NCI-H69 (cell line): Measurements from ENCODE around the gene MUC5AC.

ENCODE experiments used
- DNase-seq: peaks from one replicate; lab custom pipeline; 2025; lab: John Stamatoyannopoulos, UW

MUC5AC gene

DNA sequence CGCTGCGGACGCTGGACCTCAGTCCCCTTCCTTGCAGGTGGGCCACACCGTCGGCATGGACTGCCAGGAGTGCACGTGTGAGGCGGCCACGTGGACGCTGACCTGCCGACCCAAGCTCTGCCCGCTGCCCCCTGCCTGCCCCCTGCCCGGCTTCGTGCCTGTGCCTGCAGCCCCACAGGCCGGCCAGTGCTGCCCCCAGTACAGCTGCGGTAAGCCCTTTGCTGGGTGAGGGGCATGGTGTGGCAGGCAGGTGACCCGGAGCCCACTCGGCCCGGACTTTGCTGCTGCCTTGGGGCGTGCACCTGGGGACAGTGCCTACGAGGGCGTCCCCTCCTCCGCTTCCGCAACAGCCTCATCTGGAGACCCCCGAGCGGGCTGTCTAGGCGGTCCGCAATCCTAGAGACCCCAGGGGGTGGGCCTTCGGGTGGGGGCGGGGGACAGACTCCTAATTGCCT lies 39.7 kb downstream of the MUC5AC start:
- DNase-seq: no peak

GRCh38 chr11:1197886-1198560 lies 40.3 kb downstream of the MUC5AC start:
- no peak for DNase-seq

- peak; percentile 21 for DNase-seq
These were observed 40.9 kb downstream of the MUC5AC start for GRCh38 chr11:1198561-1199240.

GRCh38 chr11:1199241-1199750 lies 41.5 kb downstream of the MUC5AC start:
- DNase-seq: no peak

- DNase-seq: peak; percentile 51
These were observed 42.2 kb downstream of the MUC5AC start for GRCh38 chr11:1199751-1200610.

- no peak for DNase-seq
These were observed 42.9 kb downstream of the MUC5AC start for GRCh38 chr11:1200611-1201191.

- DNase-seq: no peak
These were observed 43.8 kb downstream of the MUC5AC start for GRCh38 chr11:1201395-1202153.

DNA sequence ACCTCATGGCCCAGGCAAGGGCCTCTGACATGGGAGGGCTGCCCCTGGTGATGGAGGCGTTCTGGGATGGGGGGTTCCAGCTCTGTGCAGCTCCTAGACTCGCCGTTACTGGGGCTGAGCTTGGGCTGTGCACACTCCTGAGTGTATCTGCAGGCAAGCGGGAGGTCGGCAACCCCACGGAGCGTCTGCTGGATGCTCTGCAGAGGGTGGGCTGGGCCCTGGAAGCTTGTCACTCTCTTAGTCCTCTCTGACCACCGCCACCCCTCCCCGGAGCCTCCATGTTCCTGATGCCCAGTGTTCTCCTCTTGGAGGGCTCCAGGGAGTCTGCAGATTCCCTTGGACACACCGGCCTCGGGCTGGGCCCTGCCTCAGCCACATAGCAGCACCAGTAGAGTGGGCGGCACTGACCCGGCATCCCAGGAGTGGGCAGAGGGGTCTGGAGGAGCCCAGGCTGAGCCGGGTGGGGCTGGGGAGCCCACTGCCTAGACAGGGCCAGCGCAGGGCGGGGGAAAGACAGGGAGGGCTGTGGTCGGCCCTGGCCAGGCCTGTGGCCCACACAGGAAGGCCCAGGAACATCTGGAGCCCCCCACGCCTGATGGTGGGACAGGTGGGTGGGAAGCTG lies 44.5 kb downstream of the MUC5AC start:
- DNase-seq: peak; percentile 14

DNA sequence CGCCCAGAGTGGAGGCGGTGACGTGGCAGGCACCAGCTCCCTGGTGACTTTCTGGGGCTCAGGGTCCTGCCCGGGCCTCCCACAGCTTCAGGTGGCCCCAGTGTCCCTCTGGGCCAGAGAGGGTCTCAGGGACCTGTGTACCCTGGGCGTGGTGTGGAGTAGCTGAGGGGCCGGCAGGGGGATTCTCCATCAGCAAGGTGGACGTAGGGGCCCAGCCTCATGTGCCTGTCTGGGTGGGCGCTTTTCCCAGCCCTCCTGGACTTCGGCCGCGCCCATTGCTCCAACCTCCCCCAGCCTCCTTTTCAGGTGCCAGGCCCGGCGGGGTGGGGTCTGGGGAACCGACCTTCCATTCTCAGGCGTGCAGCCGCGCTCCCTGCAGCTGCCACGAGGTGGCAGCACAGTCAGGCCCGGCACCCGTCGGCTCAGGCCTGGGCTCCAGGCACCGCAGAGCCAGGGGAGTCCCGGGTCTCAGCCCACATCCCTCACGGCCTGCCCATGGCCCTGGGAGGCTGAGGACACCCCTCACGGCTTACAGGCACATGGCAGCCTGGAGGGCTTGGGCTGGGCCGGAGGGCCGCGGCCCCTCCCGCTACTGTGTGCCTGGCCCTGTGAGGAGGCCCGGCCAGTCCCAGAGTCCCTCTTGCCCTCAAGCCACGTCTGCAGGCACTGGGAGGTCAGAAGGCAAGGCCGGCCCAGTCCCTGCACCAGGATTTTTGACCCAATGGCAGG lies 45.2 kb downstream of the MUC5AC start:
- DNase-seq: peak; percentile 69

- peak; percentile 16 for DNase-seq
These were observed 45.9 kb downstream of the MUC5AC start for GRCh38 chr11:1203505-1204271.

DNA sequence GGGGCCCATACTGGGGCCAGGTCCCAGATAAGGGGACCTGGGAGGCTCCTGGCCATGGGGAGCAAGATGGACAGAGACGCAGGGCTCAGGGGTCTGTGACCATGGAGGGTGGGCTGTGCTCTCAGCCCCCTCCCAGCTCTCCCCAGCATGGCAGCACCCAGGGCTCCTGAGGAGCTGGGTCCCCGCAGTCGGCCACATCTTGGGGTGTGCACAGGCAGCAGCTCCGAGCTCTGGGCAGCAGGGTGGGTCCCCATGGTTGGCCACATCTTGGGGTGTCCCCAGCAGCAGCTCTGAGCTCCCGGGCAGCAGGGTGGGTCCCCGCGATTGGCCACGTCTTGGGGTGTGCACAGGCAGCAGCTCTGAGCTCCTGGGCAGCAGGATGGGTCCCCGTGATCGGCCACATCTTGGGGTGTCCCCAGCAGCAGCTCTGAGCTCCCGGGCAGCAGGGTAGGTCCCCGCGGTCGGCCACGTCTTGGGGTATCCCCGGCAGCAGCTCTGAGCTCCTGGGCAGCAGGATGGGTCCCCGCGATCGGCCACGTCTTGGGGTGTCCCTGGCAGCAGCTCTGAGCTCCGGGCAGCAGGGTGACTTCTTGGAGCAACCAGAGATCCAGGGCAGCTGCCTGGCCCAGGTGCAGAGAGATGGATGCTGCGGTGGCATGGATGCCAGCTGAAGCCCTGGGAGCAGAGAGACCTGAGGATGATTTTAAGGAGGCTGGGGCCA lies 46.8 kb downstream of the MUC5AC start:
- no peak for DNase-seq

- DNase-seq: no peak
These were observed 47.6 kb downstream of the MUC5AC start for GRCh38 chr11:1205121-1205986.

GRCh38 chr11:1205987-1206331 lies 48.2 kb downstream of the MUC5AC start:
- no peak for DNase-seq

DNA sequence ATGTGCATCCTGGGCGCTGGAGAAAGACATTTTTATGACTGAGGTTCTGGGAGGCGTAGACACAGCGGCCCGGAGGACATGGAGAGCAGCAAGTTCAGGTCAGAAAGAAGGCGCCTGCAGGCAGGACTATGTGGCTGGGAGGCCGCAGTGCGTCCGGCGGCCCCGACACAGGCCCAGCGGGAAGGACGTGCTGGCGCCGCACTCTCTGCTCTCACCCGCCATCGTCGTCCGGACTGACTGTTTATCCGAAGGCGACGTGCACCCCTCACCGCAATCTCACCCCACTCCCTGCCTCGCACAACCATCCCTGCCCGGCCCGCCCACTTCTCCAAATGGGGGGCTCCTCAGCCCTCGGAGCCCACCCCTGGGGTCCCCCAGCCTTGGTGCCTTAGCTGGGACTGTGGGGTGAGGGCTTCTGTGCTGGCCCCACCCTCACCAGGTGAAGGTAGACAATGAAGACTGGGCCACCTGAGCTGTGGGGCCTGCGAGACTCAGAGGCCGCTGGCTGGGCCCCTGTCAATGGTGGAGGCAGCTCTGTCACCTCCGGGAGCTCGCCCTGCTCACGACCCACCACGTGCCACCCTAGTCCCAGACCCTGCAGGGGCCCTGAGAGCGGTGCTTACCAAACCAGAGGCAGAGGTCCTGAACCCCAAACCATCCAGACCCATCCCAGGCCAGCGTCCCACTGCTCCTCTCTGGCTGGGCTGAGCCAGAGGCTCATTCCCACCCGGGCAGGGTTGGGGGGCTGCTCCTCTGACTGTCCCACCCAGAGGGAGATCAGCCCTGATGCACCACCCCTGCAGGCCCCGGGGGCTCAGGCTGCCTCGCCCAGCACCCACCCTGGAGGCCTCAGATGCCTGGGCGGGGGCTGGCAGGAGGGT lies 48.9 kb downstream of the MUC5AC start:
- DNase-seq: no peak

- no peak for DNase-seq
These were observed 49.8 kb downstream of the MUC5AC start for GRCh38 chr11:1207401-1208143.

- DNase-seq: no peak
These were observed 50.3 kb downstream of the MUC5AC start for GRCh38 chr11:1208144-1208393.
